GM19043 (cell line): ENCODE data around the gene RAB1A.
"Not testable (repeated sequence)": the region's sequence is repeated elsewhere in the genome, so short reads cannot be mapped to it uniquely, and the experiment has no call there.

Experiments
- ATAC-seq: cut with Tn5 transposase; IDR thresholded peaks from one replicate; pipeline ENCODE4 v1.9.1; 2021; ENCODE audit warnings: low read depth; ENCODE audit not compliant: unreplicated experiment

The RAB1A gene

DNA sequence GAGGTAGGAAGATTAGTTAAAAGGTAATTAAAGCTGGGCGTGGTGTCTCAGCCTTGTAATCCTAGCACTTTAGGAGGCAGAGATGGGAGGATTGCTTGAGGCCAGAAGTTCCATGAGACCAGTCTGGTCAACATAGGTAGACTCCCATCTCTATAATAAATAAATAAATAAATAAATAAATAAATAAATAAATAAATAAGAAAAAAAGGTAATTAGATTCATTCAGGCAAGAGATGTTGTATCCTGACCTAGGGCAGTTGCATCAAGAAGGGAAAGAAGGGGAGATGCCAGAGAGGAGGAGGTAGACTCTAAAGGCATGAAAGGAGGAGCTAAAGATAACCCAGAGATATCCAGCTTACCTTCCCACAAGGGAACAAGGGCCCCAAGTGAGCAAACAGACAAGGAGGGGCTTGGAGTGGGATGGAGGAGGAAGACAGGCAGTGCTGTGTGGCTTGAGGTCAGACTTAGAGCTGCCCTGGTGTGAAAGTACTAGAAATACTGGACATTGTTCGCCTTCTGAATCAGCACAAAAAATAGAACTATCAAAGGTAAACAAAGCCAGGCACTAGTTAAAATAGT is 7.4 kb upstream of the RAB1A start:
- no peak for ATAC-seq

DNA sequence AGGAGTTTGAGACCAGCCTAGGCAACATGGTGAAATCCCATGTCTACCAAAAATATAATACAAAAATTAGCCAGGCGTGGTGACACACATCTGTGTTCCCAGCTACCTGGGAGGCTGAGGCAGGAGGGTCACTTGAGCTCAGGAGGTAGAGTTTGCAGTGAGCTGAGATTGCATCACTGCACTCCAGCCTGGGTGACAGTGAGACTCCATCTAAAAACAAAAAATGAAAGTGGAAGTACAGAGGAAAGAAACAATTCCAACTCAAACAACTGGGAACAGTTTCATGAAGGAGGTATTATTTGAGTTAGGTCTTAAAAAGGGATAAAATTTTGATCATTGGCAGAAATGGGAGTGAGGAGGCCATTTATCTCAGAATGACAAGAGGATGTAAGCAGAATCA is 6.3 kb upstream of the RAB1A start:
- no peak for ATAC-seq

DNA sequence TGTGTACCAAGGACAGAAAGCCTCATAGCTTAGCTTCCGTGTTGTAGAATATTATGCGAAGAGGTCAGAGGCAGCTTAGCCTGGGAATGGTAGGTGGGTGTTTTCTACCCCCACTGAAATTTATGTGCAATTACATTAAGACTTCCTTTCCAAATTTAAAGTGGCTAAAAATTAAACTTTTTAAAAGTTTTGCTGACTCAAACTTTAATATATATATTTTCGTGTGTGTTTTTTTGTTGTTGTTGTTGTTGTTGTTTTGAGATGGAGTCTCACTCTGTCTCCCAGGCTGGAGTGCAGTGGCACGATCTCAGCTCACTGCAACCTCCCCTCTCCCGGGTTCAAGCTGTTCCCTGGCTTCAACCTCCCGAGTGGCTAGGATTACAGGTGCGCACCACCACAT is 4.3 kb upstream of the RAB1A start:
- no peak for ATAC-seq

- ATAC-seq, result no peak
Measured at GRCh38 chr2:65133626-65134025, 3.7 kb upstream of the RAB1A start.

DNA sequence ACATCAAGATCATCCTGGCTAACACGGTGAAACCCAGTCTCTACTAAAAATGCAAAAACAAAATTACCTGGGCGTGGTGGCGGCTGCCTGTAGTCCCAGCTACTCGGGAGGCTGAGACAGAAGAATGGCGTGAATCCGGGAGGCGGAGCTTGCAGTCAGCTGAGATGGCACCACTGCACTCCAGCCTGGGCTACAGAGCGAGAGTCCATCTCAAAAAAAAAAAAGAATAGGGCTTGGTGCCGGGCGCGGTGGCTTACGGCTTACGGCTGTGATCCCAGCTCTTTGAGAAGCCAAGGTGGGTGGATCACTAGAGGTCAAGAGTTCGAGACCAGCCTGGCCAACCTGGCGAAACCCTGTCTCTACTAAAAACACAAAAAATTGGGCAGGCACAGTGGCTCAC is 3.0 kb upstream of the RAB1A start:
- not testable (repeated sequence) for ATAC-seq

DNA sequence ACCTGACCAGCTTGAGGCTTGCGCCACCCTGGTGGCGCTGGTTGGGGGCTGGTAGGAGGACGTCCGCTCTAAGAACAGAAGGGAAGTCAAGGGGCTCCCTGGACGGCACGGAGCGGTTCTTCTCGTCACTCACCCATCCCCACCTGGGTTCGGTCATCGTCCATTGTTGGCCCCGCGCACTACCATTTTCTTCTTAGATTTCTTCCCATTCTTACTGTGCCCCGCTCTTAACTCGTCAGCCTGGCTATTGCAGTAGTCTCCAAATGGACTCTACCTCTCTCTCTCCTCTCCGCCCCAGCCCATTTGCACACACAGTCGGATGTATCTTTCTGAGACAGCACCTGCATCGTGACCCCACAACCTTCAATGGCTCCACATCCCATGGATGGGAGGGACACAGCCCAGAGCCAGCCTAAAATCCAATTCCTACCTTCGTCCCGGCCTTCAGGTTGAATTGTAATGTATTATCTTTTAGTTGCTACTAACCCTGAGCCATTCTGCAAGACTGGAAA is 814 bp upstream of the RAB1A start:
- peak; percentile 23 for ATAC-seq

- no peak for ATAC-seq
Measured at GRCh38 chr2:65129286-65129825, 550 bp downstream of the RAB1A start.

DNA sequence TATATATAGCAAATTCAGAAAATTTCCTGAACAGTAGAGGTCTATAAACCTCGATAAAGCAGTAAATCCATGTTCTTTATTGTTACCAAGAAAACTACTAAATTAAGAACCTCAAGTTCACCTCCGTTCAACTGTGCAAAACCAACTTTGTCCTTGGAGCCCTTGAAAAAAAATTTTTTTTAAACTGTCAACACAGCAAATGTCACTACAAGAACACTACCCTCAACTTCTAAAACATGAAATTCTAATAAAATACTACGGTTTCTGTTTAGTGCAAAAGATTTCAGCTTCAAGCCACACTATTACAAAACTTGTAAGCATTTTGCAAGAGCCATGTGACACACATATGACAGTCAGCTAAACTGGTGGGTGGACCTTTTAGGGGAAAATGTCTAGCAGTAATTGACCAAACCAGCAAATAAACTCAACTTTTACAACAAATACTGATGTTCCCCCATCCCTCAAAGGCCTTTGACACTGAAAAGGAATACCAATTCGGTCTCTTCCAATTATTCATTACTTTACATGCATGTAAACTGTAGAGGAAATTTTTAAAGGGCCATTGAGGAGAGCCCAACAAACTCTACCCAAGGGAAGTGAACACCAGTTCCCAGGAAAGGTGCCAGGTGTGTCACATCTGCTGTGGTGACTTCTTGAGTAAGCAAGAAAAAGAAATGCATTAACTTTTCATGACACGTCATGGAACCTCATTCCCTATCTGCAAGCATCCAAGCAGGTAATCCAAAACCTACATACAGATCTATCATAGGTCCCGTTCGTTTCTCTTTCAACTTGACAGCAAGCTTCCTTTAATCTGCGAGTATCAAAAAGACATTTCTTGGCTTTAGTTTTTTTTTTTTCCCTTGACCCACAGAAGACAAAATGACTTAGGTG is 1.4 kb downstream of the RAB1A start:
- ATAC-seq, result no peak

DNA sequence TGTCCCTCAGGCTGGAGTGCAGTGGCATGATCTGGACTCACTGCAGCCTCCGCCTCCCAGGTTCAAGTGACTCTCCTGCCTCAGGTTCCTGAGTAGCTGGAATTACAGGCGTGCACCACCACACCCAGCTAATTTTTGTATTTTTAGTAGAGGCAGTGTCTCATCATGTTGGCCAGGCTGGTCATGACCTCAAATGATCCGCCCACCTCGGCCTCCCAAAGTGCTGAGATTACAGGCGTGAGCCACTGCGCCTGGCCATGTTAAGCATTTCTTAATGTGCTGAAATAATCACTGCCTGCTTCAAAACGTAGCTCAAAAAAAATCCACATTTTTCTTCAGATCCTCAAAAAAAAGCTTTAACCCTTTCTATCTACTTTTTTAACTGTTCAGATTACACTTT is 4.4 kb downstream of the RAB1A start:
- ATAC-seq, result not testable (repeated sequence)

DNA sequence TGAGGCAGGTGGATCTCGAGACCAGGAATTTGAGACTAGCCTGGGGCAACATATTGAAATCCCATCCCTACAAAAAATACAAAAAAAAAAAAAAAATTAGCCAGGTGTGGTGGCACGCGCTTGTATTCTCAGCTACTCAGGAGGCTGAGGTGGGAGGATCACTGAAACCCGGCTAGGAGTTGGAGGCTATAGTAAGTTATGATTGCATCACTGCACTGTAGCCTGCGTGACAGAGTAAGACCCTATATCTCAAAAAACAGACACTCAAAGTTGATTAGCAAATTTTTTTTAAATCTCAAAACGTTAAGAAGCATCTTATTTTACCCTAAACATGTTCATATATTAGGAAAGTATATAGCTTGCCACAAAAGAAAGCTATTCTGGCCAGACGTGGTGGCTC is 7.6 kb downstream of the RAB1A start:
- ATAC-seq, result no peak

GRCh38 chr2:65120990-65121693 is 8.8 kb downstream of the RAB1A start:
- ATAC-seq, result no peak

DNA sequence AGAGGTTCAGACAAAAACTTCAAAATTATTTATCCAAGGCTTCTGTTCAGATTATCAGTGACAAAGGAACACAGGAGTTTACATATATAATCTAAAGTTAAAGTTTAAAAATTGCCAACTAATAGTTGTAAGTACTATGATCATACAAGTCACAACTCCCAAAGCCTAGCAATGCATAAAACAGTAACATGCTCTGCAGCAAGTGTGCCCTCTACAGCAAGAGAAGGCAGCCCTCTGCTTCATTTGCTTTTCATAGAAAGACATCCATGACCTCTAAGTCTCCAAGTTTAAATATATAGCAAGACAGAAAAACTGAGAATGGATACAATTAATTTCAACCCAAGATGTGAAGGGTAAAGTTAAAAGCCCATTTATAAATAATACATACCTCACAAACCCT is 13.3 kb downstream of the RAB1A start:
- no peak for ATAC-seq

DNA sequence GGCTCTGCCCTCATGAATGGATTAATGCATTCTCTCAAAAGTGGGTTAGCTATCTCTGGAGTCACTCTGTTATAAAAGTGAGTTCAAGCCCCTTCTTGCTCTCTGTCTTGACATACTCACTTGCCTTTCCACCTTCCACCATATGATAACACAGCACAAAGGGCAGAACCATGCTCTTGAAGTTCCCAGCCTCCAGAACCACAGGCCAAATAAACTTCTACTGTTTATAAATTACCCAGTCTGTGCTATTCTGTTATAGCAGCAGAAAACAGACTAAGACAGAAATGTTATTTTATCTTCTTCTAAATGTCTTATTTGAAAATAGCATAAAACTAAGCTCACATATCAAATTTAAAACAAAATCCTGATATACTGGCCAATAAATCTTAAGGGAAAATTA is 15.0 kb downstream of the RAB1A start:
- ATAC-seq, result no peak

- no peak for ATAC-seq
Measured at GRCh38 chr2:65113816-65114215, 16.1 kb downstream of the RAB1A start.

- ATAC-seq, result no peak
Measured at GRCh38 chr2:65113229-65113628, 16.7 kb downstream of the RAB1A start.

GRCh38 chr2:65112633-65113032 is 17.3 kb downstream of the RAB1A start:
- ATAC-seq, result no peak

GRCh38 chr2:65108780-65109179 is 21.1 kb downstream of the RAB1A start:
- ATAC-seq, result no peak

DNA sequence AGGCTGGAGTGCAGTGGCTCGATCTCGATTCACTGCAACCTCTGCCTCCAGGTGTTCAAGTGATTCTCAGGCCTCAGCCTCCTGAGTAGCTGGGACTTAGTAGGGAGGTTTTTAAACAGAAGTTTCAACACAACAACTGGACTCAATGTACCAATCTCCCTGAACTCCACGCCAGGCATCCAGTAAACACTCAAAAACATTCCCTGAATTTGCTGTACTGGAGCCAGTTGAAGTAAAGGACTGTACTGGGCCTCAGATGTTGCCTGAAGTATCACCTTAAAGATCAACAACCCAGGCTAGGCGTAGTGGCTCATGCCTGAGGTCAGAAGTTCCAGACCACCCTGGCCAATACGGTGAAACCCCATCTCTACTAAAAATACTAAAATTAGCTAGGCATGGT is 22.4 kb downstream of the RAB1A start:
- ATAC-seq, result no peak

DNA sequence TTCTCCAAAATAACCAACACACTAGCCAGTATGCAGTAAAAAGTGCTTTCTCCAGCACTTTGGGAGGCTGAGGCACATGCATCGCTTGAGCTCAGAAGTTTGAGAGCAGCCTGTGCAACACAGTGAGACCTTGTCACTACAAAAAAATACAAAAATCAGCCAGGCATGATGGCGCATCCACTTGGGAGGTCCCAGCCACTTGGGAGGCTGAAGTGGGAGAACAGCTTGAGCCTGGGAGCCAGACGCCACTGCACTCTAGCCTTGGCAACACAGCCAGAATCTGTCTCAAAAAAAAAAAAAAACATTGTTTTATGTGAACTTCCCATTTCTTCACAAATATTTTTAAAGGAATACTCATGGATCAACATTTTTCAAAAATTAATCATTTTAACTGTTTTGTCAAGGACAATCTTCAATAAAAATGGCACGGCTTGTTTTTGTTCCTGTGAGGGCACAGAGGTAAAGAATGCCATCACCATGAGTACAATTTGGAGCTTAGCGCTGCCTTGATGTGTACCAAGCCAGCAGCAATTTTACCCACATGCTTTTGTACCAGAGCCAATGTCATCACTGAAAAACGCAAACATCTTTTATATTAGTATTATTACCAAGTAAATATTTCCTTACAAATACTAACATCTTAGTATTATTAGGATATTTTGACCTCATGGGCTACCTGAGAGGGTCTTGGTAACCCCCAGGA is 26.7 kb downstream of the RAB1A start:
- ATAC-seq, result no peak

- no peak for ATAC-seq
Measured at GRCh38 chr2:65101071-65101470, 28.8 kb downstream of the RAB1A start.

- ATAC-seq, result no peak
Measured at GRCh38 chr2:65098741-65099140, 31.2 kb downstream of the RAB1A start.
